HK-2 (cell line): ENCODE measurements around the gene STXBP2.
"Not testable (repeated sequence)": the region's sequence is repeated elsewhere in the genome, so short reads cannot be mapped to it uniquely, and the experiment has no call there.

Source experiments
- DNase-seq: peaks from one replicate; pipeline ENCODE4 v3.0.0-alpha.2; 2018; ENCODE audit not compliant: unreplicated experiment

Gene STXBP2

GRCh38 chr19:7632340-7633203 lies 4.3 kb upstream of the STXBP2 start:
- no peak for DNase-seq

- no peak for DNase-seq
These were observed 3.2 kb upstream of the STXBP2 start, which contains the start of gene PCP2 for GRCh38 chr19:7633698-7634097. TSS of gene PCP2 (minus strand) at chr19:7633719. CDS start at chr19:7633457, 262 bp downstream.

- no peak for DNase-seq
These were observed 1.2 kb upstream of the STXBP2 start for GRCh38 chr19:7635670-7636069.

- DNase-seq = no peak
These were observed 606 bp upstream of the STXBP2 start for GRCh38 chr19:7636317-7636690.

GRCh38 chr19:7637374-7638256 lies 705 bp downstream of the STXBP2 start:
- peak; percentile 24 for DNase-seq

- DNase-seq = no peak
These were observed 2.0 kb downstream of the STXBP2 start for GRCh38 chr19:7638802-7639465.

GRCh38 chr19:7639863-7640348 lies 3.0 kb downstream of the STXBP2 start:
- no peak for DNase-seq

GRCh38 chr19:7640803-7641202 lies 3.9 kb downstream of the STXBP2 start:
- DNase-seq = no peak

GRCh38 chr19:7641290-7642276 lies 4.7 kb downstream of the STXBP2 start:
- DNase-seq = no peak

- no peak for DNase-seq
These were observed 5.6 kb downstream of the STXBP2 start for GRCh38 chr19:7642295-7643030.

- no peak for DNase-seq
These were observed 6.1 kb downstream of the STXBP2 start for GRCh38 chr19:7643031-7643415.

- DNase-seq = not testable (repeated sequence)
These were observed 7.0 kb downstream of the STXBP2 start for GRCh38 chr19:7643629-7644549.

- no peak for DNase-seq
These were observed 7.6 kb downstream of the STXBP2 start for GRCh38 chr19:7644550-7644877.

- DNase-seq = no peak
These were observed 8.3 kb downstream of the STXBP2 start for GRCh38 chr19:7645163-7645562.

GRCh38 chr19:7645656-7646425 lies 8.9 kb downstream of the STXBP2 start:
- no peak for DNase-seq

GRCh38 chr19:7646426-7646700 lies 9.5 kb downstream of the STXBP2 start:
- no peak for DNase-seq

GRCh38 chr19:7647156-7647555 lies 10.2 kb downstream of the STXBP2 start:
- no peak for DNase-seq

- no peak for DNase-seq
These were observed 11.5 kb downstream of the STXBP2 start for GRCh38 chr19:7648265-7649014.
